Lower leg skin (tissue), 4 donors: ENCODE data around the gene HS6ST1. TPM values are rescaled to one million over a fixed set of nuclear protein-coding genes. Genes with fewer than 3 reads are reported as not detected.

Experiments used
- DNase-seq, 2 donors: peaks; one replicate each; pipeline ENCODE4 v3.0.0-alpha.2; 2019; ENCODE audit warnings: low spot score in 2 of 2
- H3K4me3 ChIP-seq: fragments of 200-600 bp; sonication (generic); 2 replicates; pipeline ENCODE4 v1.5.1; 2017; ENCODE audit warnings: mild to moderate bottlenecking, low read depth; ENCODE audit not compliant: poor library complexity, severe bottlenecking
- CTCF ChIP-seq, 3 donors: fragments of 450-650 bp; IDR thresholded peaks; one replicate each; pipeline ENCODE4 v1.5.1; 2016; ENCODE audit warnings: antibody characterized with exemption in 3 of 3, mild to moderate bottlenecking in 3 of 3, moderate library complexity in 2 of 3
- POLR2A ChIP-seq, 2 donors: fragments of 450-650 bp; IDR thresholded peaks; one replicate each; pipeline ENCODE4 v1.6.1; 2016 to 2017; ENCODE audit warnings: antibody characterized with exemption in 2 of 2, mild to moderate bottlenecking in 1 of 2, moderate library complexity in 1 of 2
- WGBS, 2 donors: methylation state at CpG; one replicate each; pipeline ENCODE4 v1.1.5; 2018; 5-methylcytosine and 5-hydroxymethylcytosine counted together
- intact Hi-C: fragments of 100-400 bp; cut with DNase I; formaldehyde crosslinking; loops from one replicate; pipeline ENCODE4 v1.15.0; 2023; ENCODE audit warnings: low total_unique reads
- total RNA-seq, 4 donors: library from RNA; depleted of rRNA; stranded (reverse); fragments of >200 nt; gene quantifications; one replicate each; pipeline ENCODE4 v1.1.0, GENCODE V29; 2016

The HS6ST1 gene
- total RNA-seq, 4 donors from 2014 or later, result 50.2 to 88.9 (median 69.3) TPM

GRCh38 chr2:128292599-128293425 is 25.9 kb downstream of the HS6ST1 start:
- intact Hi-C loops, result no loop called here
- 54 to 70% methylated on average over 21 of the region's 21 CpGs for WGBS, 2 donors
- DNase-seq, result no peak
- no peak for TF ChIP-seq CTCF (IDR thresholded peaks at IDR 0.05)
- no peak for TF ChIP-seq POLR2A (IDR thresholded peaks at IDR 0.05)
- H3K4me3 ChIP-seq, result no peak overlapping the region

DNA sequence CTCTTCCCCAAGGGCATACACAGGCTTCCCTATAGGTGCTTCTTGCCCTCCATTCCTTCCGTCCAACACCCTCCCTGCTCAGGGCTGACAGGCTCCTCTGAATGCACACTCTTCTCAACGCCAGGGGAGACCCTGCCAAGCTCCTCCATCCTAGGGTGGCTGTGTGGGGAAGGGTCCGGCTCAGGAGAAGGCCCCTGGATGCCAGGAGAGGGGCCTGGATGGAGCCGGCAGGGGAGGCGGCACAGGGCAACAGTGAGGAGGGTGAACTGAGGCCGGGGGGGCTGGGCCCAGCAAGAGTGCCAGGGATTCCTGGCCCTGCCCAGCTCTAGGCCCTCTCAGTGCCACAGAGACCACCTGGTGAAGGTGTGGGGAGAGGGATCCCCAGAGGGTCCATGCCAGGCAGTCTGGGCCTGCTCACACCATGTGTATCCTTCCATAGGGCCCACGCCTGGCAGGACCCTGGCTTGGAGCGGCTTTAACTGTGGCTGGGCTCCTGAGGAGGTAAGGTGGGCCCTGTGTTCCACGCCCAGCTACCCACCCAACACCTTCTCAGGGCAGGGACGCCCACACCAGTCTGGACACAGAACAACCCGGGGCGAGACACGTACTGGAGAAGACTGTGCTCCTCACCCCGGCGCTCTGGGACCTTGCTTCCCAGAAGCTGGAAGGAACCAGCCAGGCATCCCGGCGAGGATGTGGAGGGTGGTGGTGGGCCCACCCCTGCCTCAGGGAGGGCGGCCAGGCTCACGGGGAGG is 26.6 kb downstream of the HS6ST1 start:
- no peak overlapping the region for H3K4me3 ChIP-seq
- intact Hi-C loops, result no loop called here
- 76 to 78% methylated on average over 18 to 19 of the region's 19 CpGs for WGBS, 2 donors
- DNase-seq, result no peak
- TF ChIP-seq POLR2A (IDR thresholded peaks at IDR 0.05) (no peak), CTCF (IDR thresholded peaks at IDR 0.05) (no peak)

DNA sequence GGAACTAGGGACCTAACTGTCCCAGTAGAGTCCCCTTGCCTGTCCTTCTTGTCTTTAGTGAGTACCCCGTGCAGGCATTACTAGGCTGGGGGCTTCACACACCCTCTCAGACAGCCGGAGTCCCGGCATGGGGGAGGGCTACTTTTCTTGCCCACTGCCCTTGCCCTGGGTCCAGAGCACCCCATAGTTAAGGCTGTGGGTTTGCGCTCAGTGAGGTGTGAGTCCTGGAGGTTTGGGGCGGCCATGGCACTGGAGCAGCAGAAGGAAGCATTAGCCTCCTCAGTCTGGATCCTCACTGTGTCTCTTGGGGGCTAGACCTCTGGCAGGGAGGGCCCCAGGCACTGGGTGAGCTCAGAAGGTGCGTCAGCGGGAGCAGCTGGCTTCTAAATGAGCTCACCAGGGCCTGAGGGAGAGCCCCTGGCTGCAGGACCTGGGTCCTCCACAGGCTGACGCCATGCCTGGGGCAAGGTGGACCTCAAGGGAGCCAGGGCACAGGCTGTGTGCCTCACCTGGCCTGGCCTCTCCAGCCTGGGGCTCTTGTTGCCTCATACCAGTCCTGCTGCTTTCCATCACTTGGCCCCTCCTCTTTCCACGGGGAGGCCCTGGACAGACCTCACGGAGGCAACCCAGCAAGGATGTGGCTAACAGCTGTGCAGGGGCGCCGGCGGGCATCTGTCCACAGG is 27.4 kb downstream of the HS6ST1 start:
- H3K4me3 ChIP-seq, result no peak overlapping the region
- intact Hi-C loops, result no loop called here
- TF ChIP-seq CTCF (IDR thresholded peaks at IDR 0.05) (no peak), POLR2A (IDR thresholded peaks at IDR 0.05) (no peak)
- DNase-seq, result no peak
- 76 to 80% methylated on average over 13 of the region's 13 CpGs for whole genome bisulfite sequencing, 2 donors

DNA sequence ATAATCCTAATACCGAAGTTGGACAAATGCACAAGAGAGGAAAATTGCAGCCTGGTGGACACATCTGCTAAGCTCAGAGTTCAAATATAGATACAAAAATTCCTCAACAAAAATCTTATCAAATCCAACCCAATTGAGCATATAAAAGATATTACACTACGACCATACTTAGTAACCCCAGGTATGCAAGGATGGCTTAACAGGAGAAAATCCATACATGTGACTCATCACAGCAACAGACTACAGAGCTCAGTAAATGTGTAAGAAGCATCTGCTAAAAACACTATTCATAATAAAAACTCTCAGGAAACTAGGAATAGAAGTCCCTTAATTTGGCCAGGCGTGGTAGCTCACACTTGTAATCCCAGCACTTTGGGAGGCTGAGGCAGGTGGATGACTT is 28.3 kb downstream of the HS6ST1 start:
- intact Hi-C loops, result no loop called here
- 96 to 97% methylated on average over 3 of the region's 3 CpGs for WGBS, 2 donors
- no peak for DNase-seq
- TF ChIP-seq CTCF (IDR thresholded peaks at IDR 0.05), result no peak
- TF ChIP-seq POLR2A (IDR thresholded peaks at IDR 0.05), result no peak
- H3K4me3 ChIP-seq, result no peak overlapping the region

DNA sequence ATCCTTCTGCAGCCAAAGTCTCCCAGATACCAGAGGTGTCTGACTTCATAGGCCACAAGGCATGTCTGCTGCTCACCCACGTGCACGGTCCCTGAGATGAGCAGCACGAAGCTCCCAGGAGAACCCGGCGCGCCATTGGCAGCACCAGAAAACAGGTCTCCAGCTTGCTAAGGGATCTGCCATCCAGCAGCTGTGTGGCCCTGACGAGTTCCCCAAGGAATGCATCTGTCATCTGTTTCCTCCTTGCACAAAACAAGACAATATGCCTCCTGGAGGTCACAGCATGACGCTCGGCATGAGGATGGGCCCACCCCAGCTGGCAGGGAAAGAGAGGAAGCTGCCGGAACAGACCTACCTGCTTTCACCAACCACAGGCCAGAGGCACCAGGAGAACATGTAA is 29.2 kb downstream of the HS6ST1 start:
- DNase-seq, result no peak

More for the DNA sequence above, 29.2 kb downstream of the HS6ST1 start:
- 68 to 80% methylated on average over 10 of the region's 10 CpGs for WGBS, 2 donors
- intact Hi-C loops, result no loop called here
- H3K4me3 ChIP-seq, result no peak overlapping the region
- TF ChIP-seq CTCF (IDR thresholded peaks at IDR 0.05), result no peak
- TF ChIP-seq POLR2A (IDR thresholded peaks at IDR 0.05), result no peak
